Thymus (tissue), 14 donors: Measurements from ENCODE around the gene PGLYRP1. TPM values are rescaled to one million over a fixed set of nuclear protein-coding genes. Genes with fewer than 3 reads are reported as not detected.

Source experiments
- DNase-seq, 9 donors: peaks; one replicate each; pipeline ENCODE4 v3.0.0-alpha.2; 2013; ENCODE audit warnings: low spot score in 9 of 9, low read depth in 6 of 9, missing footprints in 1 of 9
- H3K27ac ChIP-seq, 2 donors: one replicate each; pipeline ENCODE4 v1.5.1; 2013; ENCODE audit warnings: control low read depth in 1 of 2, low read depth in 1 of 2, low read length in 1 of 2, mild to moderate bottlenecking in 1 of 2, moderate library complexity in 1 of 2
- H3K27me3 ChIP-seq, 2 donors: one replicate each; pipeline ENCODE4 v1.5.1; 2013; ENCODE audit warnings: low read length in 1 of 2; ENCODE audit not compliant: control insufficient read depth in 2 of 2, insufficient read depth in 1 of 2
- H3K36me3 ChIP-seq, 2 donors: one replicate each; pipeline ENCODE4 v1.5.1; 2013; ENCODE audit warnings: low read length in 1 of 2, mild to moderate bottlenecking in 1 of 2, moderate library complexity in 1 of 2; ENCODE audit not compliant: control insufficient read depth in 2 of 2, insufficient read depth in 2 of 2
- H3K4me1 ChIP-seq, 2 donors: one replicate each; pipeline ENCODE4 v1.5.1; 2013; ENCODE audit warnings: low read length in 2 of 2; ENCODE audit not compliant: control insufficient read depth in 2 of 2, insufficient read depth in 2 of 2
- H3K4me3 ChIP-seq, 2 donors: one replicate each; pipeline ENCODE4 v1.5.1; 2013; ENCODE audit warnings: low read length in 2 of 2, control low read depth in 1 of 2, mild to moderate bottlenecking in 1 of 2
- H3K9me3 ChIP-seq, 2 donors: one replicate each; pipeline ENCODE4 v1.5.1; 2013; ENCODE audit warnings: low read length in 1 of 2, mild to moderate bottlenecking in 1 of 2; ENCODE audit not compliant: control insufficient read depth in 2 of 2, insufficient read depth in 1 of 2
- WGBS: extraction: QIAGEN DNeasy Blood & Tissue Kit; methylation state at CpG from one replicate; pipeline ENCODE4 v1.1.7; 2013; 5-methylcytosine and 5-hydroxymethylcytosine counted together
- long read RNA-seq, 10 donors: transcript quantifications; one replicate each; lab custom pipeline, GENCODE V29; 2026
- polyA plus RNA-seq: library from polyadenylated mRNA; stranded (reverse); fragments of 200-250 nt; gene quantifications from one replicate; pipeline ENCODE4 v1.2.3, GENCODE V29; 2013
- total RNA-seq: library from RNA; stranded (reverse); fragments of 120-200 nt; gene quantifications from one replicate; pipeline ENCODE4 v1.2.4, GENCODE V29; 2013
- donor health status: healthy.

PGLYRP1 gene
- total RNA-seq, result 4.3 TPM
- polyA plus RNA-seq, result 0.37 TPM
- long read RNA-seq, donor 1, result 0 reads
- long read RNA-seq, donor 2, result 0 reads
- long read RNA-seq, donor 3, partial matches to known transcripts, result 0 of 1 reads
- long read RNA-seq, donor 3, other reads (novel, unspliced or antisense), result 0 of 1 reads
- long read RNA-seq, donor 4, result 0 reads
- long read RNA-seq, donor 5, partial matches to known transcripts, result 0 of 2 reads
- long read RNA-seq, donor 5, other reads (novel, unspliced or antisense), result 0 of 2 reads
- long read RNA-seq, donor 6, result 0 reads
- long read RNA-seq, donor 7, result 0 reads
- long read RNA-seq, donor 8, partial matches to known transcripts, result 0 of 2 reads
- long read RNA-seq, donor 8, other reads (novel, unspliced or antisense), result 0 of 2 reads
- long read RNA-seq, donor 9, partial matches to known transcripts, result 0 of 2 reads
- long read RNA-seq, donor 9, other reads (novel, unspliced or antisense), result 0 of 2 reads
- long read RNA-seq, donor 10, partial matches to known transcripts, result 0 of 1 reads
- long read RNA-seq, donor 10, other reads (novel, unspliced or antisense), result 0 of 1 reads

- no peaks in the 10 kb centered on the region for H3K9me3 ChIP-seq
- DNase-seq, result no peak
- WGBS, result 39% methylated on average over 47 of the region's 47 CpGs
- no peak within 1 kb of the TSS for H3K4me3 ChIP-seq
- H3K27me3 ChIP-seq, result peaks cover 10 to 35% of the 10 kb centered on the region in 2 donors
- no peaks in the 10 kb centered on the region for H3K4me1 ChIP-seq
- no peak within 1 kb of the TSS for H3K27ac ChIP-seq
- H3K36me3 ChIP-seq, result peaks cover 0 to 4% of the 10 kb centered on the region in 2 donors
Measured at GRCh38 chr19:46022431-46023310, at the start of gene PGLYRP1. PGLYRP1 (minus strand) TSS chr19:46023053; CDS start chr19:46023021, 32 bp downstream.

- H3K4me1 ChIP-seq, result no peaks in the 10 kb centered on the region
- no peaks in the 10 kb centered on the region for H3K36me3 ChIP-seq
- no peak overlapping the region for H3K4me3 ChIP-seq
- H3K9me3 ChIP-seq, result no peaks in the 10 kb centered on the region
- DNase-seq, result no peak
- H3K27ac ChIP-seq, result no peak overlapping the region
- H3K27me3 ChIP-seq, result peaks cover 0 to 5% of the 10 kb centered on the region in 2 donors
- 80% methylated on average over 6 of the region's 6 CpGs for WGBS
Measured at GRCh38 chr19:46069806-46070341, 47.0 kb upstream of the PGLYRP1 start.

GRCh38 chr19:46068345-46069258, 45.7 kb upstream of the PGLYRP1 start:
- Histone ChIP-seq H3K27me3 (peaks cover 0 to 2% of the 10 kb centered on the region in 2 donors), H3K27ac (no peak overlapping the region), H3K9me3 (no peaks in the 10 kb centered on the region), H3K4me3 (no peak overlapping the region), H3K36me3 (no peaks in the 10 kb centered on the region), H3K4me1 (no peaks in the 10 kb centered on the region)
- DNase-seq, result no peak
- WGBS, result 50% methylated on average over 12 of the region's 12 CpGs

GRCh38 chr19:46067691-46068090, 44.8 kb upstream of the PGLYRP1 start:
- H3K27me3 ChIP-seq, result peaks cover 0 to 2% of the 10 kb centered on the region in 2 donors
- 95% methylated on average over 1 of the region's 1 CpG for WGBS
- no peak for DNase-seq

GRCh38 chr19:46066471-46066870, 43.6 kb upstream of the PGLYRP1 start:
- H3K27me3 ChIP-seq, result peaks cover 0 to 2% of the 10 kb centered on the region in 2 donors
- no peaks in the 10 kb centered on the region for H3K36me3 ChIP-seq
- no peak overlapping the region for H3K4me3 ChIP-seq
- no peak for DNase-seq
- H3K4me1 ChIP-seq, result no peaks in the 10 kb centered on the region
- H3K9me3 ChIP-seq, result no peaks in the 10 kb centered on the region
- WGBS, result 96% methylated on average over 1 of the region's 1 CpG
- H3K27ac ChIP-seq, result no peak overlapping the region

More at GRCh38 chr19:46067691-46068090, 44.8 kb upstream of the PGLYRP1 start:
- no peaks in the 10 kb centered on the region for H3K36me3 ChIP-seq
- H3K27ac ChIP-seq, result no peak overlapping the region
- H3K9me3 ChIP-seq, result no peaks in the 10 kb centered on the region
- no peaks in the 10 kb centered on the region for H3K4me1 ChIP-seq
- H3K4me3 ChIP-seq, result no peak overlapping the region

- no peaks in the 10 kb centered on the region for H3K36me3 ChIP-seq
- H3K27ac ChIP-seq, result no peak overlapping the region
- H3K9me3 ChIP-seq, result no peaks in the 10 kb centered on the region
- WGBS, result 84% methylated on average over 7 of the region's 7 CpGs
- H3K4me3 ChIP-seq, result no peak overlapping the region
- no peaks in the 10 kb centered on the region for H3K4me1 ChIP-seq
- DNase-seq, result no peak
- H3K27me3 ChIP-seq, result peaks cover 0 to 2% of the 10 kb centered on the region in 2 donors
Measured at GRCh38 chr19:46065486-46066071, 42.7 kb upstream of the PGLYRP1 start.

- Histone ChIP-seq H3K9me3 (no peaks in the 10 kb centered on the region), H3K27me3 (no peaks in the 10 kb centered on the region), H3K27ac (no peak overlapping the region), H3K4me1 (no peaks in the 10 kb centered on the region), H3K36me3 (no peaks in the 10 kb centered on the region), H3K4me3 (no peak overlapping the region)
- 82% methylated on average over 3 of the region's 3 CpGs for WGBS
- no peak for DNase-seq
Measured at GRCh38 chr19:46063201-46063600, 40.3 kb upstream of the PGLYRP1 start.

GRCh38 chr19:46060012-46060411, 37.2 kb upstream of the PGLYRP1 start:
- Histone ChIP-seq H3K9me3 (no peaks in the 10 kb centered on the region), H3K4me3 (no peak overlapping the region), H3K27ac (no peak overlapping the region), H3K36me3 (no peaks in the 10 kb centered on the region), H3K4me1 (no peaks in the 10 kb centered on the region), H3K27me3 (no peaks in the 10 kb centered on the region)
- DNase-seq, result no peak
- WGBS, result 91% methylated on average over 2 of the region's 2 CpGs
